WERI-Rb-1 (cell line): Measurements from ENCODE around the gene LRIG1.

Experiments used
- DNase-seq: peaks from one replicate; pipeline ENCODE4 v3.0.0-alpha.2; 2020
- H3K27ac ChIP-seq: fragments of 250-450 bp; sonication (Bioruptor Pico); 2 replicates; pipeline ENCODE4 v1.5.1; 2020; ENCODE audit warnings: mild to moderate bottlenecking, moderate library complexity
- H3K27me3 ChIP-seq: fragments of 250-450 bp; sonication (Bioruptor Pico); 2 replicates; pipeline ENCODE4 v1.5.1; 2021; ENCODE audit warnings: mild to moderate bottlenecking, low read depth, moderate library complexity; ENCODE audit not compliant: insufficient read depth, severe bottlenecking
- H3K36me3 ChIP-seq: fragments of 250-450 bp; sonication (Bioruptor Pico); 2 replicates; pipeline ENCODE4 v1.5.1; 2020; ENCODE audit warnings: mild to moderate bottlenecking, moderate library complexity
- H3K4me3 ChIP-seq: 2 replicates; pipeline ENCODE4 v1.5.1; 2011; ENCODE audit warnings: low read depth, mild to moderate bottlenecking, control low read depth, low read length
- H3K9me3 ChIP-seq: fragments of 250-450 bp; sonication (Bioruptor Pico); 2 replicates; pipeline ENCODE4 v1.5.1; 2021; ENCODE audit warnings: mild to moderate bottlenecking, moderate library complexity; ENCODE audit not compliant: severe bottlenecking
- TF ChIP-seq, protein P1 (sequence below): IDR thresholded peaks from 2 replicates; pipeline ENCODE4 v1.5.1; 2011; ENCODE audit warnings: low read depth, mild to moderate bottlenecking, control low read depth, inconsistent platforms, low read length

The LRIG1 gene

DNA sequence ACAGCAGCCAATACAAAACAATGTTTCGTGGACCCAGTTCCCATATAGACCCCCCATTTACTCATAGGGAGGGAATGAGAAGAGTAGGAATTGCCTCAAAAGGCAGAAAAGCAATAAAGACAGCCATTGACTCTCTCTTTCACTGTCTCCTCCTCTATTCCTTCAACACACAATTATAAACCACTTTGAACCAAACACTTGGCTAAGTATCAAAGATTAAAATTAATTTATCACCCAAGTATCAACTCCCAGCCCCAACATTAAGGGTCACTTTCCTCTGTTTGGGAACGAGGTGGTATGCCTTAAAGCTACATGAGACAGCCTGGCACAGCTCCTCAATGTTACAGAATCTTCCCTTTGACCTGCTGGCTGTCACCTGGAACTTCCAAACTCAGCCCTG, 16.4 kb upstream of the LRIG1 start:
- Histone ChIP-seq H3K4me3 (no peak overlapping the region), H3K36me3 (no peaks in the 10 kb centered on the region), H3K27ac (no peak overlapping the region), H3K27me3 (no peaks in the 10 kb centered on the region), H3K9me3 (peaks cover 5% of the 10 kb centered on the region)
- TF ChIP-seq, protein P1, sequence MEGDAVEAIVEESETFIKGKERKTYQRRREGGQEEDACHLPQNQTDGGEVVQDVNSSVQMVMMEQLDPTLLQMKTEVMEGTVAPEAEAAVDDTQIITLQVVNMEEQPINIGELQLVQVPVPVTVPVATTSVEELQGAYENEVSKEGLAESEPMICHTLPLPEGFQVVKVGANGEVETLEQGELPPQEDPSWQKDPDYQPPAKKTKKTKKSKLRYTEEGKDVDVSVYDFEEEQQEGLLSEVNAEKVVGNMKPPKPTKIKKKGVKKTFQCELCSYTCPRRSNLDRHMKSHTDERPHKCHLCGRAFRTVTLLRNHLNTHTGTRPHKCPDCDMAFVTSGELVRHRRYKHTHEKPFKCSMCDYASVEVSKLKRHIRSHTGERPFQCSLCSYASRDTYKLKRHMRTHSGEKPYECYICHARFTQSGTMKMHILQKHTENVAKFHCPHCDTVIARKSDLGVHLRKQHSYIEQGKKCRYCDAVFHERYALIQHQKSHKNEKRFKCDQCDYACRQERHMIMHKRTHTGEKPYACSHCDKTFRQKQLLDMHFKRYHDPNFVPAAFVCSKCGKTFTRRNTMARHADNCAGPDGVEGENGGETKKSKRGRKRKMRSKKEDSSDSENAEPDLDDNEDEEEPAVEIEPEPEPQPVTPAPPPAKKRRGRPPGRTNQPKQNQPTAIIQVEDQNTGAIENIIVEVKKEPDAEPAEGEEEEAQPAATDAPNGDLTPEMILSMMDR, result no peak
- DNase-seq, result no peak

DNA sequence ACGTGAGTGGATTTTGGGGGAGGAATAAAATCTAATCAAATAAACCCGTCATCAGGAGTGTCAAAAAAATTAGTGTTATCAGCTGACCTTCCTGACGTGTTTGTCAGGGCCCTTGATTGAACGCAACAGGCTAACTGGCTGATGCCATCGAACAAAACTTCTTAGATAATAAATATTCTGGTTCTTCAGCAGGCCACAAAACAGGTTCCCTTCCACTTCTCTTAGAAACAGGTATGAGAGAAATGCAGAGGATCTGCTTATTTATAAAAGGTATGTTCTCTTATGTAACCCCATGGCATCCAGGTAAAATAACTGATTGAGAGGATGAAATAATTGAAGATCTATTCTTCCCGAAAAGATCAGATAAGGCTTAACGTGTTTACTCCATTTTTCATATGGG, 7.6 kb upstream of the LRIG1 start:
- Histone ChIP-seq H3K27me3 (no peaks in the 10 kb centered on the region), H3K9me3 (peaks cover 3% of the 10 kb centered on the region), H3K4me3 (no peak overlapping the region), H3K27ac (no peak overlapping the region), H3K36me3 (no peaks in the 10 kb centered on the region)
- no peak for DNase-seq
- TF ChIP-seq, protein P1, result no peak

DNA sequence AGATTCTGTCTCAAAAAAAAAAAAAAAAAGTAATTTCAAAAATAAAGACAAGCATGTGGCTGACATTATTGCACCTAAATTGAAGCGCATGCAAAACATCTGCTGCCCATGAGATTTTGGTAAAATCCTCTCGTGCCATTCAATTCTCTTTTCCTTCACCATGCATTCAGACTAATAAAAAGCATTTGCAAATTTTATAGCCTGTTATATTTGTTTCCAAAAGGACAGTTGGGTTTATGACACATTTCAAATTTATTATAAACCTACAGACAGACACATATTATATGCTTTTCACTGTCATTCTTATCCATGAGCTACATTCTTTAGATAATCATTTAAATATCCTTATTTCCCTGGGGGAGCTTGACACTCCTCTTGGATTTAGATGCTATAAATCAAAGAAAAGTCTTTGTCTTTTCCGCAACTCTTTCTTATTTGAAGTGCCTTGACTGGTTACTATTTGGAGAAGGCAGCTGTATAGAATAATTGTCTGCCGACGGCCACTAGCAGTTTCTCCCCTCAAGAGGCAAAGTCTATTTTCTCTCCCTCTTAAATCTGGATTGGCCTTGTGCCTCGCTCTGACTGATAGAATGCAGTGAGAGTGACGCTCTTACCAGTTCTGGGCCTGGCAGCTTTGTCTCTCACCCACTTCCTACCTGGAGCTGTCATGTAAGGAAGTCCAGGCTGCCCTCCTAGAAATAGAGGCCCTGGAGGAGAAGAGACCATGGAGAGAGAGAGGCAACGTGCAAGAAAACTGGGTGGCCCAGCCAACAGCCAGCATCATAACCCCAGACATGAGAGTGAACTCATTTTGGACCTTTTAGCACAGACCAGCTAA, 6.8 kb upstream of the LRIG1 start:
- no peaks in the 10 kb centered on the region for H3K27me3 ChIP-seq
- TF ChIP-seq, protein P1, result no peak
- no peak for DNase-seq
- no peak overlapping the region for H3K4me3 ChIP-seq
- H3K9me3 ChIP-seq, result peaks cover 3% of the 10 kb centered on the region
- no peaks in the 10 kb centered on the region for H3K36me3 ChIP-seq
- no peak overlapping the region for H3K27ac ChIP-seq

DNA sequence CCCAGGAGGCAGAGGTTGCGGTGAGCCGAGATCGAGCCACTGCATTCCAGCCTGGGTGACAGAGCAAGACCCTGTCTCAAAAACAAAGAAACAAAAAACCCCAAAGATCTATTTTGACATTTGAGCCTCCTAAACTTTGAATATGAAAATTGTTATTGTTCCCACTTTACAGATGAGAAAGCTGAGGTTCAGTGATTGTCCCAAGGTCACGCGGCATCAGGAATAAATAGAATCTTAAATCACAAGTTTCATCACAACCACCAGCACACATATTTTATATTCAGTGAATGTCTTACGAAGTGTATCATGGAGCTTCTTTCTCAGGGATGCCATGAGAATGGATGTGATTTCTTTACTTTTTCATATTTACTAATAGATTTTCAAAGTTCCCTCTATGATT, 5.3 kb upstream of the LRIG1 start:
- TF ChIP-seq, protein P1, result no peak
- H3K27ac ChIP-seq, result no peak overlapping the region
- H3K36me3 ChIP-seq, result no peaks in the 10 kb centered on the region
- H3K4me3 ChIP-seq, result no peak overlapping the region
- no peak for DNase-seq
- H3K9me3 ChIP-seq, result no peaks in the 10 kb centered on the region
- no peaks in the 10 kb centered on the region for H3K27me3 ChIP-seq

DNA sequence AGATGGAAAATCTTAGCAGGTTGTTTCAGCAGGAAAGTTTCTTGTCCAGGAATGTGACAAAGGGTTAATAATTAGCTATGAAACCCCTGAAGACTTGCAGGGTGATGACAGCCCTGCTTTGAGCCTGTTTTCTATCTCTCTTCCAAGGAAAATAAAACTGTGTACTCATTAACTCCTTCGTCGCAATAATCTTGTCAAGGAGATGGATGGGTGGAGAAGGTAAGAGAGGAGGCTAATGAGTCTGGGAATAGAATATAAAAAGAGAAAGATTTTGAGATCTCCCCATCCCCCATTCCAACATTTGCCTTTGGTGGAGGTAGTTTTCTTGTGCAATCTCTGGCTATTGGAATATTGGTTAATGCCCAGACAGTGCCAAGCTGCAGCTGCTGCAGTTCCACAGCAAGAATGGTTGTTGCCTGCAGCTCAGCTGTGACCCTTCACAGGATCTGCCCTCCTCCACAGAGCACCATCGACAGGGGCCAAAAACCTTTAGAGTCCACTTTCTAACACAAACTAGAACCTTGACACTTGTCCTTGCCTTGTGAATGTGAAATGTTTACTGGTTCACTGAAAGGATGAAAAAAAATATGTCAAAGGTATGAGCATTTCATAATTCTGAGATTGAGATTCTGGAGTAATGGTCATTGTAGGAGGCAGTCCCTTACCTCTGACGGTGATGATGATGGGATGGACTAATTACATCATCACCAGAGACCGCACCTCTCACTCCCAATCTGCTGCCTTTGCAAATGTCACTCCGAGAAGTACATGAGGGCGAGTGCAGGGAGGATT, 4.2 kb upstream of the LRIG1 start:
- Histone ChIP-seq H3K9me3 (no peaks in the 10 kb centered on the region), H3K27ac (no peak overlapping the region), H3K36me3 (peaks cover 5% of the 10 kb centered on the region; the same call in 1 of the 2 replicates), H3K27me3 (no peaks in the 10 kb centered on the region), H3K4me3 (no peak overlapping the region)
- TF ChIP-seq, protein P1, result no peak
- DNase-seq, result no peak
